ENCODE results near the gene CD6. TPM values are rescaled to one million over a fixed set of nuclear protein-coding genes. Genes with fewer than 3 reads are reported as not detected.
"Not testable (repeated sequence)": the region's sequence is repeated elsewhere in the genome, so short reads cannot be mapped to it uniquely, and the experiment has no call there.

The CD6 gene
- total RNA-seq, 4 donors from 2014 or later = 0.26 to 2.0 (median 0.91) TPM; not detected in 1

DNA sequence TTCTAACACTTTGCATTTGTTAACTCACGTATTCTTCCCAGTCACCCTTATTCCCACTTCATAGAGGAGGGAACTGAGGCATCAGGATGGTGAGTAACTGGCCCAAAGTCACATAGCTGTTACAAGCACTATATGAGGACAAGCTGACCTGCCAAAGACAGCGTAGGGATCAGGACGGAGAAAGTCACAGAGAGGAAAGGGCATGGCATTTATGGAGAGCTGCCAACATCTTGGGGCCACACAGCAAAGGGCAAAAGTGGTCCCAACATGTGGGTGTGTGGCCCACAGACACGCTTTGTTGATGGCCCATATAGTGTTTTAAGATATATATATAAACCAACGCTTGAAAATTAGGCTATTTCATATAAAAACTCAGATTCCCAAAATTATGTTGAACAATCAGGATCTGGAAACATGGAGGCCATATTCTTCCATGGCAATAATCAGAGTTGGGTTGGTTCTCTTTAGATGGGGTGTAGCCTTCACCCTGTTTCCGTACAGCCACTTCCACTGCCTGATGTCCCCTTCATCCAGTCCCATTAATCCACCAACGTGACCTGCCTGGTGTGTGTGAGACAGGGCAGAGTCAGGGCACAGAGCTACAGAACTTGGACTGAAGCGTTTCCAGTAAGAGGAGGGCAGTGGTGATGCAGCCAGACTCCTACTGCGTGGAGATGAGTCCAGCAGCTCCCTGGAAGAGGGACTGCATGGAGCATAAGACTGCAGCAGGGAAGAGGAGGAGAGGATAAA lies 90.9 kb downstream of the CD6 start:
- Histone ChIP-seq H3K9me3 (no peaks in the 10 kb centered on the region), H3K27ac (no peak overlapping the region), H3K36me3 (no peaks in the 10 kb centered on the region), H3K27me3 (no peaks in the 10 kb centered on the region), H3K4me1 (no peaks in the 10 kb centered on the region), H3K4me3 (no peak overlapping the region)
- no peak for TF ChIP-seq POLR2A (IDR thresholded peaks at IDR 0.05)
- intact Hi-C loops (cut with DNase I; ENCODE audit: low total_unique reads) = no loop called here
- no peak for DNase-seq

DNA sequence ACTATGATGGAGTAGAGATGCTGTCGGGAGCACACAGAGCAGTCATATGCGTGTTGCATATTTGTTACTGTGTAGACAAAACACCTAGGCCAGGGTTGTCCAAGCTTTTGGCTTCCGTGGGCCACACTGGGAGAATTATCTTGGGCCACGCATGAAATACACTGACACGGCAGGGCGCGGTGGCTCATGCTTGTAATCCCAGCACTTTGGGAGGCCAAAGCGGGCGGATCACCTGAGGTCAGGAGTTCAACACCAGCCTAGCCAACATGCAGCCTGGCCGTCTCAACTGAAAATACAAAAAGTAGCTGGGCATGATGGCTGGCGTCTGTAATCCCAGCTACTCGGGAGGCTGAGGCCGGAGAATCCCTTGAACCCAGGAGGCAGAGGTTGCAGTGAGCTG lies 93.8 kb downstream of the CD6 start:
- DNase-seq; H3K4me3 ChIP-seq; intact Hi-C loops (cut with DNase I; ENCODE audit: low total_unique reads); H3K4me1 ChIP-seq; H3K27me3 ChIP-seq; H3K27ac ChIP-seq; H3K9me3 ChIP-seq; H3K36me3 ChIP-seq: not testable (repeated sequence)

DNA sequence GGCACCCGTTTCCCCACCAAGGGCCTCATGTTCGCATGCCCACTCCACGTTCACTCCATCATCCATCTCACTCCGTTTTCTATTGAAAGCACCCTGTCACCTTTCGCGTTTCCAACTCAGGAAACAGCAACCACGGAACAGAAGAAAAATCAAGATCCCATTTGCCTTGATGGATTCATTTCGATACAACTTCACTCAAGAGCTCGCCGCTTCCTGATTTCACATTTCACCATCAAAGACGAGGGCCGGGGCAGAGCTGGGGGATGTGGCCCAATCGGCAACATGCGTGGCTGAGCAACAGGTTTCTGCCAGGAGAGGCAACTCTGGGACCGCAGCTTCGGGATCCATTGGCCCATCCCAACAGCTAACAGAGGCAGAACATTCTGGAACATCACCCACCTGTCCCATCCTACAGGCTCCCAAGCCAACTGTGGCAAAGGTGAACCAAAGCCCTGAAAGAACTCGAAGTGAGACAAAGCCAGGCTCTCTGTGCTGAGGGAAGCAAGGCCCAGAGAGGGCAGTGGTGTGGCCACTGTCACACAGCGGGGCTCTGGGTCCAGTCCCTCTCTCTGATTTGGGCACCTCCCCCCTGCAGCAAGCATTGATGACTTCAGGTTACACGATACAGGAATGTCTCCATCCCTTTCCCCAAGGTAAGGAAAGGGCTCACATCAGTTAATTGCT lies 94.6 kb downstream of the CD6 start:
- H3K36me3 ChIP-seq = no peaks in the 10 kb centered on the region
- no peak for DNase-seq
- no peak overlapping the region for H3K27ac ChIP-seq
- no peaks in the 10 kb centered on the region for H3K9me3 ChIP-seq
- no peak for TF ChIP-seq POLR2A (IDR thresholded peaks at IDR 0.05)
- TF ChIP-seq, protein P1, sequence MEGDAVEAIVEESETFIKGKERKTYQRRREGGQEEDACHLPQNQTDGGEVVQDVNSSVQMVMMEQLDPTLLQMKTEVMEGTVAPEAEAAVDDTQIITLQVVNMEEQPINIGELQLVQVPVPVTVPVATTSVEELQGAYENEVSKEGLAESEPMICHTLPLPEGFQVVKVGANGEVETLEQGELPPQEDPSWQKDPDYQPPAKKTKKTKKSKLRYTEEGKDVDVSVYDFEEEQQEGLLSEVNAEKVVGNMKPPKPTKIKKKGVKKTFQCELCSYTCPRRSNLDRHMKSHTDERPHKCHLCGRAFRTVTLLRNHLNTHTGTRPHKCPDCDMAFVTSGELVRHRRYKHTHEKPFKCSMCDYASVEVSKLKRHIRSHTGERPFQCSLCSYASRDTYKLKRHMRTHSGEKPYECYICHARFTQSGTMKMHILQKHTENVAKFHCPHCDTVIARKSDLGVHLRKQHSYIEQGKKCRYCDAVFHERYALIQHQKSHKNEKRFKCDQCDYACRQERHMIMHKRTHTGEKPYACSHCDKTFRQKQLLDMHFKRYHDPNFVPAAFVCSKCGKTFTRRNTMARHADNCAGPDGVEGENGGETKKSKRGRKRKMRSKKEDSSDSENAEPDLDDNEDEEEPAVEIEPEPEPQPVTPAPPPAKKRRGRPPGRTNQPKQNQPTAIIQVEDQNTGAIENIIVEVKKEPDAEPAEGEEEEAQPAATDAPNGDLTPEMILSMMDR (IDR thresholded peaks at IDR 0.05) = no peak
- no peak overlapping the region for H3K4me3 ChIP-seq
- intact Hi-C loops (cut with DNase I; ENCODE audit: low total_unique reads) = no loop called here
- H3K4me1 ChIP-seq = peaks cover 0 to 2% of the 10 kb centered on the region in 2 donors
- no peaks in the 10 kb centered on the region for H3K27me3 ChIP-seq

DNA sequence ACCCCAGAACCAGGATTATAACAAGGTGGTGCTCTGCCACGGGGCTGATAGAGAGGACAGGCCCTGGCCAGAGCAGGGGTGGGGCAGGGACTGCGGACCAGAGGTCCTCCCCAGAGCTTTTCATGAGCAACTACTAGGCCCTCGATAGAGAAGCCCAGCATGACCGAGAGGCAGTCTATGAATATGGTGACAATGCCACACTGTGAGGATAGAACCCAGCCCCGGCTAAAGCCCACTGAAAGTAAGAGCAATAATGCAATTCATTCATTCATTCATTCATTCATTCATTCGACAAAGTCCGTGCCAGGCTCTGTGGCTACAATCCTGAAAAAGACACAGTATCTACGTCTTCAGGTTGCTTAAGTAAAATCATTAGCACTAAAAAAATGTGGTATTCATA lies 95.2 kb downstream of the CD6 start:
- intact Hi-C loops (cut with DNase I; ENCODE audit: low total_unique reads) = no loop called here
- H3K9me3 ChIP-seq = no peaks in the 10 kb centered on the region
- DNase-seq = no peak
- H3K27ac ChIP-seq = no peak overlapping the region
- H3K4me1 ChIP-seq = peaks cover 3 to 7% of the 10 kb centered on the region in 2 donors
- no peak for TF ChIP-seq POLR2A (IDR thresholded peaks at IDR 0.05)
- TF ChIP-seq, protein P1 (IDR thresholded peaks at IDR 0.05) = no peak
- no peaks in the 10 kb centered on the region for H3K36me3 ChIP-seq
- no peaks in the 10 kb centered on the region for H3K27me3 ChIP-seq
- no peak overlapping the region for H3K4me3 ChIP-seq

DNA sequence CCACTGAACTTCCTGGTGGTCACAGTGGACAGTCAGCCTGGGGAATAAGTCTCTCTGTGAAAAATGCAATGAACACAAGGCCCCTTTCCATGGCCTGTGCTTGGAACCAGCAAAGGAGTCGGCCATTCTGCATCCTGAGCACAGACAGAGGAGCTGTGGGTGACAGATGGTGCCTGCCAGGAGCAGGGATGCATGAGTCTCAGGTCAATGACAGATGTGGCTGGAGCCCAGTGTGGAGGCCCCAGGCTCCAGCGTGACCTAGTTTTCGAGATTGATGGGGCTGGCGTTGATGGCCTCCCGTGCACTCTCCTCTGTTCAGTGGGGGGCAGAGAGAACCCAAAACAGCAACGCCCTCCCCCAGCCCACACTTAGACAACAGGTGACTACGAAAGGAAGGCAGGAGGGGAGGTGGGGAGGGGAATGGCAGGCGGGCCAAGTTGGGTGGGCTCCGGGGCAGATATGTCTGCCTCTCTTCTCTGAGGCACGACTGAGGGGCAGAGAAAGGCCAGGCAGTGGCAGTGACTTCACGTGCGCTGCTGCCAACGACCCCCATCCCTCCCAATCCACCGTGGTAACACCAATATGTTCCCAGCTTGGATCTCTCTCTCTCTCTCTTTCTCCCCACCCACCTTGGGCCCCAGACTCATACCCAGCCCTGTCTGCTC lies 96.4 kb downstream of the CD6 start:
- TF ChIP-seq POLR2A (IDR thresholded peaks at IDR 0.05) = no peak
- TF ChIP-seq, protein P1 (IDR thresholded peaks at IDR 0.05) = no peak
- Histone ChIP-seq H3K27me3 (no peaks in the 10 kb centered on the region), H3K4me1 (peaks cover 8 to 9% of the 10 kb centered on the region in 2 donors), H3K27ac (no peak overlapping the region), H3K9me3 (no peaks in the 10 kb centered on the region), H3K36me3 (no peaks in the 10 kb centered on the region), H3K4me3 (no peak overlapping the region)
- DNase-seq = no peak
- intact Hi-C loops (cut with DNase I; ENCODE audit: low total_unique reads) = no loop called here

DNA sequence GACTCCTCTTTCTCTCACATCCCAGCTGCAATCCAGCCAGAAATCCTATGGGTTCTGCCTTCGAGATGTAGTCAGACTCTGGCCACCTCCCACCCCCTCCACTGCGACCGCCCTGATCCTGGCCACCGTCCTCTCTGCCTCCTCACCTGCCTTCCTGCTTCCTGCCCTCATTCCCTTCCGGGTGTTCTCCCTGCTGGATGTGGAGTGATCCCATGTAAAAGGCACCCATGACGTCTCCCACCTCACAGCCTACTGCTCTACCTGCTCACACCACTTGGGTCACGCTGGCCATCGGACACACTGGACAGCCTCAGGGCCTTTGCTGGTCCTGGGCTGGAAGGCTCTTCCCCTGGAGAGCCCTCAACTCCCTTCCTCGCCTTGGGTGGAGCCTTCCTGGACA lies 97.1 kb downstream of the CD6 start:
- Histone ChIP-seq H3K36me3 (no peaks in the 10 kb centered on the region), H3K4me1 (peaks cover 8 to 9% of the 10 kb centered on the region in 2 donors), H3K9me3 (no peaks in the 10 kb centered on the region), H3K4me3 (no peak overlapping the region), H3K27me3 (no peaks in the 10 kb centered on the region), H3K27ac (no peak overlapping the region)
- DNase-seq = no peak
- intact Hi-C loops (cut with DNase I; ENCODE audit: low total_unique reads) = no loop called here
- TF ChIP-seq POLR2A (IDR thresholded peaks at IDR 0.05) = no peak
- TF ChIP-seq, protein P1 (IDR thresholded peaks at IDR 0.05) = no peak
